Measurements from ENCODE around the gene DET1. TPM values are rescaled to one million over a fixed set of nuclear protein-coding genes. Genes with fewer than 3 reads are reported as not detected.

The DET1 gene
- total and polyA plus RNA-seq, 2 of the 13 experiments (the other 11 are each of a cell fraction or from before 2014, with no cell fraction given), result 2.2 to 4.2 TPM

- Histone ChIP-seq H3K79me2 (ENCODE audit: insufficient read depth, low read length) (no peaks in the 10 kb centered on the region), H3K4me1 (ENCODE audit: insufficient read depth, low read length) (no peaks in the 10 kb centered on the region), H3K9ac (ENCODE audit: insufficient read depth, low read depth, low read length) (no peak overlapping the region), H2AFZ (ENCODE audit: low read length) (no peak overlapping the region), H3K9me3 (ENCODE audit: low read length) (no peaks in the 10 kb centered on the region), H3K36me3 (replicated peaks in 1 of 2; ENCODE audit: control insufficient read depth in 1 of 2, insufficient read depth in 2 of 2, low read length in 2 of 2) (no peaks in the 10 kb centered on the region), H3K4me2 (ENCODE audit: low read depth, low read length) (no peak overlapping the region), H4K20me1 (ENCODE audit: insufficient read depth, low read length) (no peaks in the 10 kb centered on the region), H3K27ac (ENCODE audit: extremely low read length, insufficient read depth, low read length) (no peak overlapping the region), H3K4me3 (replicated peaks in 1 of 3; ENCODE audit: insufficient read depth in 1 of 3, low read depth in 2 of 3, low read length in 3 of 3) (no peak overlapping the region), H3K27me3 (ENCODE audit: control insufficient read depth in 1 of 2, insufficient read depth in 2 of 2, low read length in 2 of 2) (peaks cover 0 to 12% of the 10 kb centered on the region in 2 experiments; a peak in 1 of 5 replicates)
- FAIRE-seq, result no peak
- no peak for TF ChIP-seq HMGA1 (CRISPR knock-in tag; conservative IDR thresholded peaks at IDR 0.05)
- TF ChIP-seq ZNF574 (CRISPR knock-in tag; IDR thresholded peaks at IDR 0.05), result no peak
- ChIA-PET POLR2A (no interaction called here), CTCF (ENCODE audit: low intra/inter-chr PET ratio, low total read pairs) (no interaction called here)
- WGBS (ENCODE audit: low lambda C conversion rate), result 15% methylated on average over 3 of the region's 3 CpGs
- in situ Hi-C loops (cut with HindIII; ENCODE audit: extremely low pct_ligation_motif_present, low pct_unique_long_range_greater_than_20kb), result no loop called here
- intact Hi-C loops (cut with micrococcal nuclease; ENCODE audit: unreplicated experiment), result no loop called here
- DNase-seq (ENCODE audit: low spot score), result no peak
- BruUV-seq (replicated peaks), result no TSS peak
- no peak for ATAC-seq
Observed at GRCh38 chr15:88579322-88579721, 32.8 kb upstream of the DET1 start.

- Histone ChIP-seq H4K20me1 (ENCODE audit: insufficient read depth, low read length) (no peaks in the 10 kb centered on the region), H3K27me3 (ENCODE audit: control insufficient read depth in 1 of 2, insufficient read depth in 2 of 2, low read length in 2 of 2) (peaks cover 2 to 17% of the 10 kb centered on the region in 2 experiments; a peak in 4 of 5 replicates), H3K4me2 (ENCODE audit: low read depth, low read length) (no peak overlapping the region), H2AFZ (ENCODE audit: low read length) (no peak overlapping the region), H3K27ac (ENCODE audit: extremely low read length, insufficient read depth, low read length) (no peak overlapping the region), H3K9me3 (ENCODE audit: low read length) (no peaks in the 10 kb centered on the region), H3K9ac (ENCODE audit: insufficient read depth, low read depth, low read length) (no peak overlapping the region), H3K4me3 (replicated peaks in 1 of 3; ENCODE audit: insufficient read depth in 1 of 3, low read depth in 2 of 3, low read length in 3 of 3) (no peak overlapping the region), H3K4me1 (ENCODE audit: insufficient read depth, low read length) (no peaks in the 10 kb centered on the region), H3K36me3 (replicated peaks in 1 of 2; ENCODE audit: control insufficient read depth in 1 of 2, insufficient read depth in 2 of 2, low read length in 2 of 2) (no peaks in the 10 kb centered on the region), H3K79me2 (ENCODE audit: insufficient read depth, low read length) (no peaks in the 10 kb centered on the region)
- POLR2A ChIA-PET, result no interaction called here
- CTCF ChIA-PET (ENCODE audit: low intra/inter-chr PET ratio, low total read pairs), result no interaction called here
- 18% methylated on average over 6 of the region's 7 CpGs for WGBS (ENCODE audit: low lambda C conversion rate)
- FAIRE-seq, result no peak
- no TSS peak for BruUV-seq (replicated peaks)
- no peak for DNase-seq (ENCODE audit: low spot score)
- in situ Hi-C loops (cut with HindIII; ENCODE audit: extremely low pct_ligation_motif_present, low pct_unique_long_range_greater_than_20kb) (no loop called here), intact Hi-C loops (cut with micrococcal nuclease; ENCODE audit: unreplicated experiment) (no loop called here)
- ATAC-seq, result no peak
- no peak for TF ChIP-seq ZNF704 (CRISPR knock-in tag; IDR thresholded peaks at IDR 0.05; ENCODE audit: borderline replicate concordance)
- TF ChIP-seq CHCHD3 (CRISPR knock-in tag; IDR thresholded peaks at IDR 0.05), result no peak
- TF ChIP-seq NONO (IDR thresholded peaks at IDR 0.05), result no peak
- no peak for TF ChIP-seq NONO (CRISPR knock-in tag; conservative IDR thresholded peaks at IDR 0.05)
- no peak for TF ChIP-seq ZNF615 (CRISPR knock-in tag; IDR thresholded peaks at IDR 0.05; ENCODE audit: borderline replicate concordance)
- no peak for TF ChIP-seq ZNF335 (CRISPR knock-in tag; IDR thresholded peaks at IDR 0.05)
- TF ChIP-seq ZNF17 (CRISPR knock-in tag; IDR thresholded peaks at IDR 0.05), result no peak
- no peak for TF ChIP-seq ZFP82 (CRISPR knock-in tag; IDR thresholded peaks at IDR 0.05; ENCODE audit: borderline replicate concordance)
- TF ChIP-seq LRRFIP1 (CRISPR knock-in tag; conservative IDR thresholded peaks at IDR 0.05), result no peak
- TF ChIP-seq ZNF263 (CRISPR knock-in tag; IDR thresholded peaks at IDR 0.05), result no peak
- TF ChIP-seq ZNF589 (CRISPR knock-in tag; conservative IDR thresholded peaks at IDR 0.05), result no peak
- TF ChIP-seq REXO4 (CRISPR knock-in tag; IDR thresholded peaks at IDR 0.05; ENCODE audit: borderline replicate concordance), result no peak
Observed at GRCh38 chr15:88574655-88575054, 28.2 kb upstream of the DET1 start.
